Dendritic cell treated with granulocyte-macrophage colony-stimulating factor and Interleukin-4, amounts not matched to agents 40 ng/mL and 50 ng/mL, for 4 days (primary cell): ENCODE results near the gene MBTPS1.

Experiments used
- H3K27ac Mint-ChIP-seq: one replicate; pipeline ENCODE4 v1.8.0; 2022; ENCODE audit warnings: mild to moderate bottlenecking, mixed read lengths
- H3K27me3 Mint-ChIP-seq: one replicate; pipeline ENCODE4 v1.8.0; 2022; ENCODE audit warnings: mild to moderate bottlenecking, mixed read lengths
- H3K36me3 Mint-ChIP-seq: one replicate; pipeline ENCODE4 v1.8.0; 2022; ENCODE audit warnings: low read depth, mixed read lengths
- H3K4me1 Mint-ChIP-seq: one replicate; pipeline ENCODE4 v1.8.0; 2022; ENCODE audit warnings: low read depth, mixed read lengths
- H3K4me3 Mint-ChIP-seq: one replicate; pipeline ENCODE4 v1.8.0; 2022; ENCODE audit warnings: mild to moderate bottlenecking, moderate library complexity, mixed read lengths
- H3K9me3 Mint-ChIP-seq: one replicate; pipeline ENCODE4 v1.8.0; 2022; ENCODE audit warnings: mixed read lengths
- intact Hi-C: fragments of 100-400 bp; cut with micrococcal nuclease; formaldehyde crosslinking; loops from one replicate; pipeline ENCODE4 v1.15.0; 2022

Gene MBTPS1

GRCh38 chr16:84054916-84055315, 61.8 kb downstream of the MBTPS1 start:
- intact Hi-C loops: no loop called here
- H3K27ac Mint-ChIP-seq: no peak overlapping the region
- H3K4me3 Mint-ChIP-seq: no peak overlapping the region
- H3K4me1 Mint-ChIP-seq: no peaks in the 10 kb centered on the region
- H3K27me3 Mint-ChIP-seq: no peaks in the 10 kb centered on the region
- H3K9me3 Mint-ChIP-seq: no peaks in the 10 kb centered on the region
- H3K36me3 Mint-ChIP-seq: peaks cover 100% of the 10 kb centered on the region

GRCh38 chr16:84054271-84054670, 62.5 kb downstream of the MBTPS1 start:
- peaks cover 100% of the 10 kb centered on the region for H3K36me3 Mint-ChIP-seq

DNA sequence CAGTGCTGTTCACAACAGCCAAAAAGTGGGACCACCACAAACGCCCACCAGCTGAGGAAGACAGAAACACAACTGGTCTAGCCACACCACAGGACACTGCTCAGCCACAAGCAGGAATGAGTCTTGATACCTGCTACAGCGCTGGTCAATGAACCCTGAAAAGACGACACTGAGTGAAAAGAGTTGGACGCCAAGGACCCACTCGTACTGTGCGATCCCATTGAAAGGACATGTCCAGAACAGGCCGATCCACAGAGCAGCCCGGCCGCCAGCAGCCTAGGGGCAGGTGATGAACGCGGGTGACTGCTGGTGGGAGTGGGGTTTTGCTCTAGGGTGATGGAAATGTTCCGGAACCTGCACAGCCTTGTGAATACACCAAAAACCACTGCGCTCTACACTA, 63.5 kb downstream of the MBTPS1 start:
- no peaks in the 10 kb centered on the region for H3K27me3 Mint-ChIP-seq
- no peaks in the 10 kb centered on the region for H3K4me1 Mint-ChIP-seq
- no peak overlapping the region for H3K4me3 Mint-ChIP-seq
- H3K9me3 Mint-ChIP-seq: no peaks in the 10 kb centered on the region
- intact Hi-C loops: no loop called here
- peaks cover 98% of the 10 kb centered on the region for H3K36me3 Mint-ChIP-seq
- no peak overlapping the region for H3K27ac Mint-ChIP-seq

More at GRCh38 chr16:84054271-84054670, 62.5 kb downstream of the MBTPS1 start:
- intact Hi-C loops: no loop called here
- Mint-ChIP-seq H3K4me1 (no peaks in the 10 kb centered on the region), H3K27ac (no peak overlapping the region), H3K27me3 (no peaks in the 10 kb centered on the region), H3K9me3 (no peaks in the 10 kb centered on the region), H3K4me3 (no peak overlapping the region)

GRCh38 chr16:84052071-84052622, 64.6 kb downstream of the MBTPS1 start:
- intact Hi-C loops: no loop called here
- peaks cover 98% of the 10 kb centered on the region for H3K36me3 Mint-ChIP-seq

GRCh38 chr16:84050316-84050715, 66.4 kb downstream of the MBTPS1 start:
- Mint-ChIP-seq H3K4me1 (no peaks in the 10 kb centered on the region), H3K27ac (no peak overlapping the region), H3K4me3 (no peak overlapping the region), H3K27me3 (peaks cover 10% of the 10 kb centered on the region), H3K9me3 (no peaks in the 10 kb centered on the region), H3K36me3 (peaks cover 83% of the 10 kb centered on the region)
- intact Hi-C loops: no loop called here

More at GRCh38 chr16:84052071-84052622, 64.6 kb downstream of the MBTPS1 start:
- Mint-ChIP-seq H3K27ac (no peak overlapping the region), H3K4me3 (no peak overlapping the region), H3K9me3 (no peaks in the 10 kb centered on the region), H3K4me1 (no peaks in the 10 kb centered on the region), H3K27me3 (no peaks in the 10 kb centered on the region)

GRCh38 chr16:84049403-84050060, 67.2 kb downstream of the MBTPS1 start:
- H3K4me1 Mint-ChIP-seq: no peaks in the 10 kb centered on the region
- no peak overlapping the region for H3K27ac Mint-ChIP-seq
- H3K9me3 Mint-ChIP-seq: no peaks in the 10 kb centered on the region
- peaks cover 17% of the 10 kb centered on the region for H3K27me3 Mint-ChIP-seq
- no peak overlapping the region for H3K4me3 Mint-ChIP-seq
- intact Hi-C loops: no loop called here
- H3K36me3 Mint-ChIP-seq: peaks cover 75% of the 10 kb centered on the region

- Mint-ChIP-seq H3K9me3 (no peaks in the 10 kb centered on the region), H3K4me3 (no peak overlapping the region), H3K4me1 (peaks cover 4% of the 10 kb centered on the region), H3K27ac (no peak overlapping the region), H3K36me3 (peaks cover 69% of the 10 kb centered on the region), H3K27me3 (peaks cover 24% of the 10 kb centered on the region)
- intact Hi-C loops: no loop called here
Measured at GRCh38 chr16:84048871-84049270, 67.9 kb downstream of the MBTPS1 start.

- Mint-ChIP-seq H3K36me3 (peaks cover 63% of the 10 kb centered on the region), H3K4me1 (peaks cover 6% of the 10 kb centered on the region), H3K27me3 (peaks cover 30% of the 10 kb centered on the region), H3K4me3 (no peak overlapping the region), H3K9me3 (no peaks in the 10 kb centered on the region), H3K27ac (no peak overlapping the region)
- intact Hi-C loops: no loop called here
Measured at GRCh38 chr16:84048270-84048669, 68.5 kb downstream of the MBTPS1 start.

DNA sequence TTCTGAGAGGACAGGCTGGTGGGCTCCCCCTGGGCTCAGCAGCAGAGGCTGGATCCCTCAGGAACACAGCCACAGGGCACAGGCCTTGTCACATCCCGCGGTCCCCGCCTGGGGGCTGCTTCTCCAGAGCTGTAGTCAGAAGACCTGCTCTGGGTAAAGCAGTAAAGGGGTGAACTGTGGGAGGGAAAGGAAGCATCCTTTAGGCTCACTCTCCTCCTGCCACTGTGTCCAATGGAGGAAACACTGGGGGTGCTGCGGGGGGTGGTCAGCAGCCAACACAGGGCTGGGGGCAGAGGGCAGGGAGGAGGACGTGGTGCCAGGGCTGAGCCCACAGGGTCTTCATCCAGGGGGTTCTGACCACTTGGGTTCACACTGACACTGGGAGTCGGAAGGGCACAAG, 69.1 kb downstream of the MBTPS1 start:
- no peak overlapping the region for H3K4me3 Mint-ChIP-seq
- no peaks in the 10 kb centered on the region for H3K9me3 Mint-ChIP-seq
- no peak overlapping the region for H3K27ac Mint-ChIP-seq
- H3K36me3 Mint-ChIP-seq: peaks cover 56% of the 10 kb centered on the region
- intact Hi-C loops: no loop called here
- peaks cover 6% of the 10 kb centered on the region for H3K4me1 Mint-ChIP-seq
- H3K27me3 Mint-ChIP-seq: peaks cover 36% of the 10 kb centered on the region

GRCh38 chr16:84047206-84047605, 69.5 kb downstream of the MBTPS1 start:
- peaks cover 52% of the 10 kb centered on the region for H3K36me3 Mint-ChIP-seq
- peaks cover 6% of the 10 kb centered on the region for H3K4me1 Mint-ChIP-seq
- H3K27ac Mint-ChIP-seq: no peak overlapping the region
- H3K27me3 Mint-ChIP-seq: peaks cover 41% of the 10 kb centered on the region
- H3K9me3 Mint-ChIP-seq: no peaks in the 10 kb centered on the region
- intact Hi-C loops: no loop called here
- no peak overlapping the region for H3K4me3 Mint-ChIP-seq

GRCh38 chr16:84045818-84046470, 70.8 kb downstream of the MBTPS1 start:
- peaks cover 52% of the 10 kb centered on the region for H3K27me3 Mint-ChIP-seq
- H3K4me1 Mint-ChIP-seq: peaks cover 6% of the 10 kb centered on the region
- H3K27ac Mint-ChIP-seq: no peak overlapping the region
- H3K4me3 Mint-ChIP-seq: no peak overlapping the region
- H3K36me3 Mint-ChIP-seq: peaks cover 39% of the 10 kb centered on the region
- no peaks in the 10 kb centered on the region for H3K9me3 Mint-ChIP-seq
- intact Hi-C loops: no loop called here

DNA sequence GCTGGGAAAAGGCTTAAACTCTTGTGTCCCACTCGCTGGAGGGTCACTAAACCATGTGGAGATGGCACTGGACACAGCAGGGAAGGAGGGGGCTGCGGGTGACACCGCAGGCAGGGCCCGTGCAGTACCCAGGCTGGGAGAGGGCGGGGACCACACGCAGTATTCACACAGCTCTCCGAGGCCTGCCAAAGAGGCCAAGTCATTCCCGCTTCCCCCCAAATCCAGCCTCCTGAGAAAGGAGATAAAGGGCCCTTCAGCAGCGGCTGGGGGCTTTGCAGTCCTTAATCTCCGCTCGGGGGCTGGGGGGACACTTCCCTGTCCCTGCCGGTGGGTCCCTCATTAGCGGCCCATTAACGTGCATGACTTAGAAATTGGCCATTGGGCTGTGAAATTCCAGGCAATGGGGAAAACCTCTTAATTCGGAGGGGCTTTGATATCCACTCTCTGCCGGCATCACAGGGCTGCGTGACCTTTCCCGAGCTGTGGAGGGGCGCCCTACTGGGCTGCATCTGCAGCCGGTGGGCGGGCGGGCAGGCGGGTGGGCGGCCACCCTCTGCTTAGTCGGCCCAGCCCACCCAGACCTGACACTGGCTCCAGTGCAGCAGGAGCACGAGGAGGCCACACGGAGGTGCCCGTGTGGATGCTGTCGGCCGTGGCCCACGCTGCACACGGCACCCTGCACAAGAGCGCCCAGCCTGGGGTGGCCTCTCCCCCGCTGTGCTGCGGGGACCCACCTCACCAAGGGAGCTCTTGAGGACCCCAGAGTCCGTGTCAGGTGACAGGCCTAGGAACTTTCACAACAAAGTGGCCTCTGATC, 71.5 kb downstream of the MBTPS1 start:
- Mint-ChIP-seq H3K27ac (no peak overlapping the region), H3K9me3 (no peaks in the 10 kb centered on the region), H3K4me1 (peaks cover 6% of the 10 kb centered on the region), H3K4me3 (no peak overlapping the region), H3K36me3 (peaks cover 32% of the 10 kb centered on the region), H3K27me3 (peaks cover 59% of the 10 kb centered on the region)
- intact Hi-C loops: no loop called here

- Mint-ChIP-seq H3K27me3 (peaks cover 67% of the 10 kb centered on the region), H3K4me3 (no peak overlapping the region), H3K4me1 (peaks cover 6% of the 10 kb centered on the region), H3K27ac (no peak overlapping the region), H3K9me3 (no peaks in the 10 kb centered on the region), H3K36me3 (peaks cover 21% of the 10 kb centered on the region)
- intact Hi-C loops: no loop called here
Measured at GRCh38 chr16:84044118-84044488, 72.6 kb downstream of the MBTPS1 start.
